Measurements from ENCODE around the gene HOOK1.

The HOOK1 gene

GRCh38 chr1:59924653-59925052, 109.9 kb downstream of the HOOK1 start:
- H3K9me2 ChIP-seq (replicated peaks; ENCODE audit: insufficient read depth, low read length): no peaks in the 10 kb centered on the region
- H3K27me3 ChIP-seq (ENCODE audit: low read length): no peaks in the 10 kb centered on the region; the same call in 1 of the 2 replicates
- no peak overlapping the region for H3K4me2 ChIP-seq (ENCODE audit: low read depth, low read length, poor library complexity, severe bottlenecking)
- H2AFZ ChIP-seq (ENCODE audit: low read depth, low read length, severe bottlenecking): no peak overlapping the region
- no peaks in the 10 kb centered on the region for H4K20me1 ChIP-seq (ENCODE audit: low read depth, low read length)
- H3K79me2 ChIP-seq (ENCODE audit: insufficient read depth, low read length): no peaks in the 10 kb centered on the region
- no peak overlapping the region for H3K4me3 ChIP-seq (ENCODE audit: insufficient read depth, low read length, poor library complexity, severe bottlenecking)
- no peaks in the 10 kb centered on the region for H3F3A ChIP-seq (ENCODE audit: insufficient read depth)
- no peaks in the 10 kb centered on the region for H3K36me3 ChIP-seq (ENCODE audit: low read length)
- H3K27ac ChIP-seq (ENCODE audit: low read depth, low read length): no peak overlapping the region
- no peaks in the 10 kb centered on the region for H3K9me3 ChIP-seq (ENCODE audit: insufficient read depth, low read length)
- H3K9ac ChIP-seq (ENCODE audit: low read length): no peak overlapping the region
- TF ChIP-seq CTCF (IDR thresholded peaks at IDR 0.05; ENCODE audit: insufficient read depth, low read length, poor library complexity, severe bottlenecking): no peak
